ENCODE data around the gene ZNF724. TPM values are rescaled to one million over a fixed set of nuclear protein-coding genes. Genes with fewer than 3 reads are reported as not detected.

Gene ZNF724
- total and polyA plus RNA-seq, 2 of the 8 experiments (the other 6 are each of a cell fraction or from before 2014, with no cell fraction given): 8.7 to 67.2 TPM

- no peak overlapping the region for H3K4me3 ChIP-seq (ENCODE audit: extremely low read depth in 1 of 4, insufficient read depth in 2 of 4, low read depth in 3 of 4, low read length in 4 of 4)
- DNase-seq (ENCODE audit: low read depth in 1 of 2, low spot score in 2 of 2): no peak
- FAIRE-seq: no peak
- TF ChIP-seq, protein P1, sequence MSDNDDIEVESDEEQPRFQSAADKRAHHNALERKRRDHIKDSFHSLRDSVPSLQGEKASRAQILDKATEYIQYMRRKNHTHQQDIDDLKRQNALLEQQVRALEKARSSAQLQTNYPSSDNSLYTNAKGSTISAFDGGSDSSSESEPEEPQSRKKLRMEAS (IDR thresholded peaks at IDR 0.05): no peak
- TF ChIP-seq TCF12 (IDR thresholded peaks at IDR 0.05; ENCODE audit: low read depth, low read length) (no peak), BRCA1 (IDR thresholded peaks at IDR 0.05; ENCODE audit: low read depth, low read length) (no peak), EP300 (IDR thresholded peaks at IDR 0.05; ENCODE audit: borderline replicate concordance in 1 of 2, low read depth in 2 of 2, low read length in 2 of 2) (no peak), TAF7 (optimal IDR thresholded peaks at IDR 0.05; ENCODE audit: borderline replicate concordance, low read depth, low read length) (no peak), ZNF274 (IDR thresholded peaks at IDR 0.05; ENCODE audit: borderline replicate concordance, extremely low read depth, low read length) (no peak), JUND (IDR thresholded peaks at IDR 0.05; ENCODE audit: low read length) (no peak), SP2 (IDR thresholded peaks at IDR 0.05; ENCODE audit: low read length) (no peak), RAD21 (IDR thresholded peaks at IDR 0.05 in 1 of 2, conservative IDR thresholded peaks at IDR 0.05 in 1 of 2; ENCODE audit: low read depth in 2 of 2, low read length in 2 of 2) (no peak), SP4 (IDR thresholded peaks at IDR 0.05; ENCODE audit: low read length) (no peak), CBX8 (IDR thresholded peaks at IDR 0.05; ENCODE audit: borderline replicate concordance, low read depth, low read length) (no peak), CHD1 (IDR thresholded peaks at IDR 0.05; ENCODE audit: low read depth, low read length) (no peak)
Observed at GRCh38 chr19:23281663-23282276, 31.6 kb upstream of the ZNF724 start.

More at GRCh38 chr19:23281663-23282276, 31.6 kb upstream of the ZNF724 start:
- Histone ChIP-seq H2BK20ac (ENCODE audit: low read length) (no peak overlapping the region), H3K79me1 (ENCODE audit: low read depth, low read length) (no peaks in the 10 kb centered on the region), H3K79me2 (ENCODE audit: control insufficient read depth in 1 of 2, insufficient read depth in 2 of 2, low read length in 2 of 2) (no peaks in the 10 kb centered on the region), H3K56ac (replicated peaks; ENCODE audit: insufficient read length, low read depth, low read length) (no peak overlapping the region), H3K27me3 (replicated peaks in 1 of 4; ENCODE audit: control insufficient read depth in 3 of 4, extremely low read depth in 1 of 4, insufficient read depth in 3 of 4, low read length in 3 of 4) (no peaks in the 10 kb centered on the region), H2AFZ (ENCODE audit: low read length) (peak overlapping the region; percentile 70; the same call in 1 of the 2 replicates), H3K27ac (ENCODE audit: low read depth, low read length) (no peak overlapping the region), H2BK12ac (ENCODE audit: low read depth, low read length) (no peak overlapping the region), H3K4me1 (replicated peaks in 1 of 4; ENCODE audit: control insufficient read depth in 3 of 4, insufficient read depth in 4 of 4, low read length in 3 of 4) (no peaks in the 10 kb centered on the region), H3K23me2 (ENCODE audit: low read depth, low read length) (no peaks in the 10 kb centered on the region), H3K14ac (ENCODE audit: insufficient read length) (no peak overlapping the region), H3K23ac (ENCODE audit: insufficient read length) (no peak overlapping the region), H4K8ac (ENCODE audit: extremely low read depth, insufficient read depth, low read length) (no peak overlapping the region), H3K9me3 (ENCODE audit: insufficient read depth in 2 of 2, low read depth in 1 of 2, low read length in 1 of 2) (peaks cover 2 to 10% of the 10 kb centered on the region in 2 experiments; a peak in 3 of 4 replicates), H3K4me2 (ENCODE audit: insufficient read depth in 1 of 2, low read depth in 2 of 2, low read length in 2 of 2) (no peak overlapping the region), H4K5ac (ENCODE audit: insufficient read length, low read depth, low read length) (no peak overlapping the region), H2BK15ac (ENCODE audit: low read length) (no peak overlapping the region), H3K36me3 (ENCODE audit: control insufficient read depth in 2 of 4, insufficient read depth in 4 of 4, low read length in 3 of 4) (no peaks in the 10 kb centered on the region), H4K91ac (replicated peaks; ENCODE audit: insufficient read length, low read length) (no peak overlapping the region), H3K18ac (ENCODE audit: extremely low read depth, low read length) (no peak overlapping the region), H2BK5ac (ENCODE audit: low read depth, low read length) (no peak overlapping the region), H3K9ac (replicated peaks in 1 of 4; ENCODE audit: extremely low read depth in 1 of 4, low read depth in 3 of 4, low read length in 3 of 4) (no peak overlapping the region), H4K20me1 (replicated peaks in 1 of 2; ENCODE audit: control insufficient read depth in 1 of 2, insufficient read depth in 2 of 2, low read length in 2 of 2) (no peaks in the 10 kb centered on the region), H2AK5ac (ENCODE audit: low read depth, low read length) (no peak overlapping the region), H3K4ac (replicated peaks; ENCODE audit: insufficient read length, low read depth, low read length) (no peak overlapping the region), H2BK120ac (replicated peaks; ENCODE audit: low read depth, low read length) (no peak overlapping the region)
- ChIA-PET POLR2A (ENCODE audit: partially characterized antibody) (interaction anchor here (0.8 to 0.9 kb wide), 2 partner anchors 8 to 32 kb away, joined by 3 to 4 read pairs; partner anchors contain the start of gene ZNF724), CTCF (ENCODE audit: partially characterized antibody) (interaction anchor here (0.9 to 1.3 kb wide), 3 partner anchors 10 to 159 kb away, joined by 3 to 5 read pairs (median 3); no protein-coding TSS in a partner anchor)
- 96% methylated on average over 4 of the region's 4 CpGs; no CpG with 5 or more reads in 1 of the 2 experiments for WGBS, 2 experiments (ENCODE audit: extremely low coverage in 1 of 2, insufficient coverage in 1 of 2, insufficient read length in 1 of 2, insufficient replicate concordance in 2 of 2, low coverage in 1 of 2, low lambda C conversion rate in 2 of 2, missing lambda C conversion rate in 1 of 2)

Data from H1 (cell line).